HG03442 (cell line): Measurements from ENCODE around the gene C4B.
"Not testable (repeated sequence)": the region's sequence is repeated elsewhere in the genome, so short reads cannot be mapped to it uniquely, and the experiment has no call there.

ENCODE experiments used
- ATAC-seq: cut with Tn5 transposase; IDR thresholded peaks from one replicate; pipeline ENCODE4 v1.9.1; 2021; ENCODE audit warnings: mild to moderate bottlenecking, moderate library complexity; ENCODE audit not compliant: unreplicated experiment

C4B gene

GRCh38 chr6:32014547-32014946 lies at the start of gene C4B:
TSS of gene C4B (plus strand) at chr6:32014795. CDS start at chr6:32014846, 51 bp downstream.
- ATAC-seq: not testable (repeated sequence)

GRCh38 chr6:31965700-31966099 lies 48.9 kb upstream of the C4B start:
- no peak for ATAC-seq

- ATAC-seq: no peak
Observed at GRCh38 chr6:31966506-31966905, 48.1 kb upstream of the C4B start.

- ATAC-seq: no peak
Observed at GRCh38 chr6:31966997-31967925, 47.3 kb upstream of the C4B start.

- no peak for ATAC-seq
Observed at GRCh38 chr6:31967926-31968320, 46.7 kb upstream of the C4B start.

GRCh38 chr6:31968326-31968725 lies 46.3 kb upstream of the C4B start:
- ATAC-seq: no peak

GRCh38 chr6:31968791-31969711 lies 45.5 kb upstream of the C4B start:
- ATAC-seq: no peak

- ATAC-seq: no peak
Observed at GRCh38 chr6:31969712-31970603, 44.6 kb upstream of the C4B start.

- no peak for ATAC-seq
Observed at GRCh38 chr6:31970604-31971271, 43.9 kb upstream of the C4B start.

GRCh38 chr6:31971279-31971992 lies 43.2 kb upstream of the C4B start:
- ATAC-seq: no peak

- peak; percentile 82 for ATAC-seq
Observed at GRCh38 chr6:31971993-31972708, 42.4 kb upstream of the C4B start, which contains the start of gene DXO. TSS of gene DXO (minus strand) at chr6:31972138. CDS start at chr6:31971675, 463 bp downstream.

GRCh38 chr6:31972709-31973350 lies 41.8 kb upstream of the C4B start:
- ATAC-seq: peak; percentile 1

- ATAC-seq: not testable (repeated sequence)
Observed at GRCh38 chr6:31976065-31976464, 38.5 kb upstream of the C4B start.

GRCh38 chr6:31977816-31978431 lies 36.7 kb upstream of the C4B start:
- ATAC-seq: no peak

- ATAC-seq: no peak
Observed at GRCh38 chr6:31978831-31979230, 35.8 kb upstream of the C4B start.

GRCh38 chr6:31979238-31979898 lies 35.2 kb upstream of the C4B start:
- no peak for ATAC-seq
